Muscle of arm (tissue), 12 donors: ENCODE results near the gene SLC29A1. TPM values are rescaled to one million over a fixed set of nuclear protein-coding genes. Genes with fewer than 3 reads are reported as not detected.

Experiments
- DNase-seq: peaks from one replicate; pipeline ENCODE4 v3.0.0-alpha.2; 2013
- polyA plus RNA-seq, 12 donors: library from polyadenylated mRNA; unstranded; fragments of 120-200 nt; gene quantifications; one replicate each; pipeline ENCODE4 v1.2.1, GENCODE V29; 2013; ENCODE audit not compliant: insufficient read length in 12 of 12

The SLC29A1 gene
- polyA plus RNA-seq, 12 donors: 55.1 to 90.8 (median 73.6) TPM; not detected in 1

GRCh38 chr6:44266347-44266746, 43.0 kb downstream of the SLC29A1 start:
- no peak for DNase-seq

GRCh38 chr6:44267252-44267651, 43.9 kb downstream of the SLC29A1 start:
- no peak for DNase-seq

GRCh38 chr6:44268095-44268628, 44.8 kb downstream of the SLC29A1 start:
- DNase-seq: no peak

GRCh38 chr6:44269178-44269920, 46.0 kb downstream of the SLC29A1 start:
- no peak for DNase-seq

GRCh38 chr6:44269921-44270525, 46.6 kb downstream of the SLC29A1 start, which contains the start of gene TMEM151B:
Gene TMEM151B, plus strand, starts transcription at chr6:44270450. Its CDS starts 293 bp downstream, at chr6:44270743.
- DNase-seq: no peak

GRCh38 chr6:44270526-44271405, 47.4 kb downstream of the SLC29A1 start:
- no peak for DNase-seq

- no peak for DNase-seq
These were observed 48.0 kb downstream of the SLC29A1 start for GRCh38 chr6:44271406-44271723.

GRCh38 chr6:44271914-44272313, 48.5 kb downstream of the SLC29A1 start:
- no peak for DNase-seq

GRCh38 chr6:44272529-44272928, 49.1 kb downstream of the SLC29A1 start:
- DNase-seq: no peak

- DNase-seq: no peak
These were observed 49.7 kb downstream of the SLC29A1 start for GRCh38 chr6:44272999-44273566.

GRCh38 chr6:44273617-44274016, 50.2 kb downstream of the SLC29A1 start:
- DNase-seq: no peak

GRCh38 chr6:44275271-44275748, 51.9 kb downstream of the SLC29A1 start:
- no peak for DNase-seq

- DNase-seq: no peak
These were observed 52.6 kb downstream of the SLC29A1 start for GRCh38 chr6:44275749-44276648.

- DNase-seq: no peak
These were observed 53.6 kb downstream of the SLC29A1 start for GRCh38 chr6:44276667-44277640.

- DNase-seq: no peak
These were observed 54.4 kb downstream of the SLC29A1 start for GRCh38 chr6:44277763-44278162.

GRCh38 chr6:44278315-44278714, 54.9 kb downstream of the SLC29A1 start:
- DNase-seq: no peak

GRCh38 chr6:44278774-44279697, 55.6 kb downstream of the SLC29A1 start:
- no peak for DNase-seq
